GM18502 (cell line): ENCODE measurements around the gene PRAMEF18.
"Not testable (repeated sequence)": the region's sequence is repeated elsewhere in the genome, so short reads cannot be mapped to it uniquely, and the experiment has no call there.

Source experiments
- ATAC-seq: cut with Tn5 transposase; IDR thresholded peaks from one replicate; pipeline ENCODE4 v1.9.1; 2021; ENCODE audit warnings: mild to moderate bottlenecking; ENCODE audit not compliant: unreplicated experiment, poor library complexity

Gene PRAMEF18

GRCh38 chr1:13225675-13226204, at the start of gene PRAMEF18:
PRAMEF18 (minus strand) TSS chr1:13226154; CDS start chr1:13226106, 48 bp downstream.
- ATAC-seq: not testable (repeated sequence)

- not testable (repeated sequence) for ATAC-seq
Observed at GRCh38 chr1:13265124-13265523, 39.2 kb upstream of the PRAMEF18 start.

GRCh38 chr1:13253898-13254297, 27.9 kb upstream of the PRAMEF18 start, which contains the start of gene PRAMEF5:
PRAMEF5 (plus strand) TSS chr1:13254198; CDS start chr1:13259269, 5,071 bp downstream.
- ATAC-seq: not testable (repeated sequence)

- not testable (repeated sequence) for ATAC-seq
Observed at GRCh38 chr1:13247122-13247521, 21.2 kb upstream of the PRAMEF18 start.

- ATAC-seq: not testable (repeated sequence)
Observed at GRCh38 chr1:13246554-13246871, 20.6 kb upstream of the PRAMEF18 start.

GRCh38 chr1:13245841-13246553, 20.0 kb upstream of the PRAMEF18 start:
- not testable (repeated sequence) for ATAC-seq

GRCh38 chr1:13243536-13244263, 17.7 kb upstream of the PRAMEF18 start:
- not testable (repeated sequence) for ATAC-seq

- ATAC-seq: not testable (repeated sequence)
Observed at GRCh38 chr1:13239633-13240032, 13.7 kb upstream of the PRAMEF18 start.

GRCh38 chr1:13237572-13237971, 11.6 kb upstream of the PRAMEF18 start:
- not testable (repeated sequence) for ATAC-seq

GRCh38 chr1:13234057-13234456, 8.1 kb upstream of the PRAMEF18 start:
- ATAC-seq: not testable (repeated sequence)

GRCh38 chr1:13232056-13232455, 6.1 kb upstream of the PRAMEF18 start:
- ATAC-seq: not testable (repeated sequence)

- ATAC-seq: not testable (repeated sequence)
Observed at GRCh38 chr1:13231061-13231750, 5.3 kb upstream of the PRAMEF18 start.

GRCh38 chr1:13230601-13231000, 4.6 kb upstream of the PRAMEF18 start:
- not testable (repeated sequence) for ATAC-seq

GRCh38 chr1:13230096-13230495, 4.1 kb upstream of the PRAMEF18 start:
- ATAC-seq: not testable (repeated sequence)

- no peak for ATAC-seq
Observed at GRCh38 chr1:13228343-13228781, 2.4 kb upstream of the PRAMEF18 start.

GRCh38 chr1:13227271-13228055, 1.5 kb upstream of the PRAMEF18 start:
- not testable (repeated sequence) for ATAC-seq

- no peak for ATAC-seq
Observed at GRCh38 chr1:13224480-13225060, 1.4 kb downstream of the PRAMEF18 start.

GRCh38 chr1:13222788-13223187, 3.2 kb downstream of the PRAMEF18 start:
- not testable (repeated sequence) for ATAC-seq

GRCh38 chr1:13219203-13219602, 6.8 kb downstream of the PRAMEF18 start:
- ATAC-seq: not testable (repeated sequence)
